ENCODE data around the gene OR10R2.

DNA sequence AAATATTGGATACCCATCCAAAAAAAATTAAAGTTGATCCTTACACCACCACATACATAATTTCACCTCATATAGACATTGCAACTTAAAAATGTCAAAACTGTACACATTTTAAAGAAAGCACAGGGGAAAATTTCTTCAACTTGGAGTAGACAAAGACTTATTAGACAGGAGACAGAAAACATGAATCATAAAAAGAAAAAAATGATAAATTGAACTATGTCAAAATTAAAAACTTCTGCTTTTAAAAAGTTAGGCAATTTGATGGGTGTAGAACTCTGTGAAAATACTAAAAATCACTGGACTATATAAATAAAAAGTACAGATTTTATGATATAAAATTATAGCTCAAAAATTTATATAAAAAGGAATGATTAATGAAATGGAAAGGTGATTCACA lies 14.8 kb upstream of the OR10R2 start:
- no peak for TF ChIP-seq POLR2A (IDR thresholded peaks at IDR 0.05; ENCODE audit: low read depth, low read length)
- no peak for TF ChIP-seq POLR2AphosphoS5 (IDR thresholded peaks at IDR 0.05; ENCODE audit: low read depth, low read length)
- no peak for TF ChIP-seq TAF1 (IDR thresholded peaks at IDR 0.05; ENCODE audit: low read depth, low read length)
- no peak for TF ChIP-seq PAX5 (IDR thresholded peaks at IDR 0.05; ENCODE audit: insufficient read depth, low read length, severe bottlenecking)
- no peak for TF ChIP-seq SPI1 (IDR thresholded peaks at IDR 0.05; ENCODE audit: low read depth, low read length)

Data from GM12891 (cell line).